Activated CD8-positive, alpha-beta memory T cell treated with anti-CD3 and anti-CD28 coated beads, Interleukin-2, amount 50 U/mL, for 4 hours (primary cell): ENCODE data around the gene CAPNS2.

Experiments
- DNase-seq: peaks from one replicate; pipeline ENCODE4 v3.0.0-alpha.2; 2020

Gene CAPNS2

GRCh38 chr16:55566432-55567175, at the start of gene CAPNS2:
Gene CAPNS2 (plus strand): TSS chr16:55566684. CDS start chr16:55566757, 73 bp downstream.
- DNase-seq = no peak

DNA sequence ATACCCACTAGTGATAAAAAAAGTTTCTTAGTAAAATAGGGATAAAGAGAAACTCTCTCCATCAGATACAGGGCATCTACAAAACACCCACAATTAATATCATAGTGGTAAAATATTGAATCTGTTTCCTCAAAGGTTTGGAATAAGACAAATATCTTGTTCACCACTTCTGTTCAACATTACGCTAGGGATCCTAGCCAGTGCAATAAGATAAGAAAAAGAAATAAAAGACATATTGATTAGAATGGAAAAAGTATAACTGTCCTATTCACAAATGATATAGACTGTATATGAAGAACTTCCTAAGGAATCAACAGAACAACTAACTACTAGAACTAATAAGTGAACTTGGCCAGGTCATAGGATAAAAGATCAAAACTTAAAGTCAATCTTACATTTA, 44.7 kb upstream of the CAPNS2 start:
- no peak for DNase-seq

DNA sequence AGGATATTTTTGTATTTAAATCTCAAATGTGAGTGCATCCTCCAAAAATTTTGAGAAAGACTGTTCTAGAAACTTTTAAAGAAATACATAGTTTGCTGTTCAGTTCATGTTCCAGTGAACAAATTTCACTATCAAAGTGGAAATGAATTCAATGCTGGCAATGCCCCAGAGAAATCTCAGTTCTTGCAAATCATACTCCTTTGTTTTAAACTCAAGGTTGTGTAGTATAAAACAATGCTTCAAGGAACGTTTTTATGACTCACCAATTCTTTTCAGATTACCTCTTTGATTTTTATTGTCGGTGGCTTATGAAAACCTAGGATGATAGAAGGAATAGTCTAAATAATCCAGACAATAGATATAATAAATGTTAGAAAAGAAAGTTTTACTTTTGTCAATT, 40.0 kb upstream of the CAPNS2 start:
- DNase-seq = no peak

- DNase-seq = no peak
Measured at GRCh38 chr16:55527885-55528284, 38.6 kb upstream of the CAPNS2 start.

DNA sequence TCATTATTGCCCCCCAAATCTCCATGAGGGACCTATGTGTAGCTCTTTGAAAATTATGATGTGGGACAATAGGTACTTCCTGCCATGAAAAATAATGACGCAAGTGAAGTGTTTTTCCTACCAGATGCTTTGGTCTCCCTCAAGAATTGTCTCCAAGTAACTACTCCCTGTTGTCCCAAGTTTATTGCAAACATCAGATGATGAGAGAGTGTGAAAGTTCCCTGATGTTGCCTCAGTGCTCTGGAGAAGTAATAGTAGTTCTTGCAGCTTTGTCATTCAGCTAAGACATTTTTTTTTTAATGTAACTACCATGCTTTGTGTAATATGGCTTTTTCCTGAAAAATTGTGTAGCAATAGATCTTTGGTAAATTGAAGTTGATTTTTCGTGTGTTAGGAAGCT, 37.5 kb upstream of the CAPNS2 start:
- DNase-seq = no peak

- no peak for DNase-seq
Measured at GRCh38 chr16:55530316-55530856, 36.1 kb upstream of the CAPNS2 start.

DNA sequence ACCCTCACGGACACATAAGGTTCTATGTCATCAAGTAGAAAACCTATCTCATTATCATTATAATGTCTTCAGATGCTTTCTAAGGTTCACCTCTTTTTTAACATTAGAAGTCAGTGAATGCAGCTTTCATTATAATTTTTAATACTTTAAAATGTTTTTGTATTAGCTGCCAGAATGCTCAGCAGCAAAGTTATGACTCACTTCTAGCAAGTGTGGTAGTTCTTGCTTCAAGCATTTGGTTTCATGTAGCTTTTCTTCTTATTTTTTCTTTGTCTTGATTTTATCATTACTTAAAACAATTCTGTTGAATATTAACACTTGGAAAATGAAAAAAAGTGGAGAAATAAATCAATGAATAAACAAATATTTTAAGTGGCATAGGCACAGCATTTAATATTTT, 34.3 kb upstream of the CAPNS2 start:
- DNase-seq = no peak

GRCh38 chr16:55534756-55535155, 31.7 kb upstream of the CAPNS2 start:
- no peak for DNase-seq

- DNase-seq = no peak
Measured at GRCh38 chr16:55539049-55539448, 27.4 kb upstream of the CAPNS2 start.

DNA sequence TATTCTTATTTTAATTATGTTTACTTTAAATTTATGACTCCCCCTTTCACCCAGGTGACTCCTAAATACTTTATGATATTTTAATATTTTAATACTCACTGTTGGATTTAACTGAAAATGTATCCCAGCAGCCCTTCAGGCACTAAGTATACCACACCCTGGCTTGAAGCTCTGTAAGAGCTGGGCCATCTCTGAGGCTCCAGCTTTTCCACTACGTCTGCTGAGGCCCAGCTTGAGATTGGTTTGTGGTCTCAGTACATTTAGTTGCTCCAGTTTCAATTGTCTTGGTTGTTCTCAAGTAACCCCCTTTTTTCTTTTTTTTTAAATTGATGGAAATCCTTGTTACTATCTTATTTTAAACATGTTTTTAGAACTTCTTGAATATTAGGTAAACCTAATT, 27.0 kb upstream of the CAPNS2 start:
- DNase-seq = no peak

GRCh38 chr16:55540221-55540620, 26.3 kb upstream of the CAPNS2 start:
- DNase-seq = no peak

GRCh38 chr16:55542459-55543082, 23.9 kb upstream of the CAPNS2 start:
- DNase-seq = no peak

- no peak for DNase-seq
Measured at GRCh38 chr16:55543472-55543871, 23.0 kb upstream of the CAPNS2 start.

- DNase-seq = no peak
Measured at GRCh38 chr16:55552621-55553020, 13.9 kb upstream of the CAPNS2 start.

- DNase-seq = no peak
Measured at GRCh38 chr16:55555436-55555835, 11.0 kb upstream of the CAPNS2 start.

- DNase-seq = no peak
Measured at GRCh38 chr16:55557186-55557585, 9.3 kb upstream of the CAPNS2 start.

GRCh38 chr16:55559233-55559632, 7.3 kb upstream of the CAPNS2 start:
- DNase-seq = no peak

DNA sequence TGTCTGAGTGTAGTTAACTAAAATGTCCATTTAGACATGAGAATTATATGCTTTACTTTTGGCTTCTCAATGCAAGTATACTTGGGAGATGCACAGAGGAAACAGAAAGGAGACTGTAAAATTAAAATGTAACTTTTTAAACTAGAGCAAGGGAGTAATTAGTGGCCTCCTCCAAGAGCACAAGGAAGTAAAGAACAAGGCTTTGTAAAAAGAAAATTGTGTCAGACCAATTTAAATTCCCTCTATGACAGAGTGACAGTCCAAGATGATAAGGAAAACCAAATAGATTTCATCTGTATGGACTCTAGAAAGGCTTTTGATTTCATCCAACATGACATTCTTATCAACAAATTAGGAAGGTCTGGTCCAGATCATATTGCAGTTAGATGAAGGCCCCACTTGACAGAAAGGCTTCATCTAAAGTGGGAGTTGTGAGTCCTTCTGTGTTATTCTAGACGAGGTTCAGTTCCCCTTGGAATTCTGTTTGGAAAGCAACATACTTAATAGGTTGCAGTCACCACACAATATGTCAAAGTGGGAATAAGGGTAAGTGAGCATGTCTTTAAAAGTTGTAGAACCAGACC, 6.5 kb upstream of the CAPNS2 start:
- DNase-seq = no peak

GRCh38 chr16:55561319-55561848, 5.1 kb upstream of the CAPNS2 start:
- no peak for DNase-seq

DNA sequence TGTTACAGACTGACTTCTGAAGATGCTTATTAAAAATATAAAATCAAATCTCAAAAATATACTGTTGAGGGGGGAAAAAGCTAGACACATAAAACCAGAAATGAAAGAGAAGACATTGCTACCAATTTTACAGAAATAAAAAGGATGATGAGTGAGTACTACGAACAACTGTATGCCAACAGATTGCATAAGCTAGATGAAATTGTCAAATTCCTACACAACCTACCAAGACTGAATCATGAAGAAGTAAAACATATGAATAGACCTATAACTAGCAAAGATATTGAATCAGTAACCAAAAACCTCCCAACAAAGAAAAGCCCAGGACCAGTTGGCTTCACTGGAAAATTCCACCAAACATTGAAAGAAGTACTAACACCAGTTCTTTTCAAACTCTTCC, 3.5 kb upstream of the CAPNS2 start:
- no peak for DNase-seq

DNA sequence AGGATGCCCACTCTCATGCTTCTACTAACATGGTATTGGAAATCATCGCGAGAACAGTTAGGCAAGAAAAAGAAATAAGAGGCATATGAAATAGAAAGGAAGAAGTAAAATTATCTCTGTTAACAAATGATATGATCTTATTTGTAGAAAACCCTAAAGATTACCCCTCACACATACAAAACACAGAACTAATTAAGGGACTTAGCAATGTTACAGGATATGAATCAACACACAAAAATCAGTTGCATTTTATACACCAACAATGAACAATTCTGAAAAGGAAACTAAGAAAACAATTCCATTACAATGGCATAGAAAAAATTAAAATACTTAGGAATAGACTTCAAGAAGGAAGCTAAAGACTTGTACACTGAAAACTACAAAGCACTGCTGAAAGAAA, 2.7 kb upstream of the CAPNS2 start:
- DNase-seq = no peak

DNA sequence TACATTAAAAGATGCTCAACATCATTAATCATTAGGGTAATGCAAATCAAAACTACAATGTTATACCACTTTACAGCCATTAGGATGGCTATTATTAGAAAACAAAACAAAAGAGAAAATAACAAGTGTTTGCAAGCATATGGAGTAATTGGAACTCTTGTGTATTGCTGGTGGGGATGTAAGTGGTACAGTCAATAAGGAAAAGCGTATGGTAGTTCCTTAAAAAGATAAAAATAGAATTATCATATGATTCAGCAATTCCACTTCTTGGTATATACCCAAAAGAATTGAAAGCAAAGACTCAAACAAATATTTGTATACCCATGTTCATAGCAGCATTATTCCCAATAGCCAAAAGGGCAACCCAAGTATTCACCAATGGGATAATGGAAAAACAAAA, 1.4 kb upstream of the CAPNS2 start:
- no peak for DNase-seq

- DNase-seq = no peak
Measured at GRCh38 chr16:55567382-55567781, 898 bp downstream of the CAPNS2 start.

DNA sequence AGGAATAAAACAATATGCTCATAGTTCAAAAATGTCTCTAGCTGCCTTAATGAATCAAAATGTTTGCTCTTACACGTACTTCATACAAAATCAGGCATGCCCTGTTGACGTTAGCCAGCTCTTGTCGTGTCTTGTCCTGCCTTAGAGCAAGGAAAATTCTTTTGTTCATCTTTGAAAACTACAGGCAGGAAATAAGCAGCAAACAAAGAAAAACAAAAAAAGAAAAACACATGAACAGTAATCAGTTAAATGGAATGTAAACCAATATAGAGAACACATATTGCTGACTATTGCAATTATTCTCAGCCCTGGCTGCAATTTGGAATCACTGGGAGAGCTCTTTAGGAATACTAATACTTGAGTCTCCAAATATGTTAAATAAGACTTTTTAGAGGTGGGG, 1.7 kb downstream of the CAPNS2 start:
- DNase-seq = no peak
